Lung microvascular endothelial cell (primary cell): Measurements from ENCODE around the gene CUL9. TPM values are rescaled to one million over a fixed set of nuclear protein-coding genes. Genes with fewer than 3 reads are reported as not detected.
A peak's percentile ranks its signal among the peaks of the same experiment; 100 is the strongest.

Experiments
- DNase-seq, 2 donors: peaks; one replicate each; pipeline versions ENCODE4 v3.0.0 to v3.0.0-alpha.2; 2010; ENCODE audit warnings: low read depth in 2 of 2
- total RNA-seq: library from RNA; depleted of rRNA; stranded (reverse); fragments of >200 nt; gene quantifications from 2 replicates; pipeline ENCODE4 v1.2.1, GENCODE V29; 2014

CUL9 gene
- total RNA-seq, 1 donor from 2014 or later: 19.6 TPM

DNA sequence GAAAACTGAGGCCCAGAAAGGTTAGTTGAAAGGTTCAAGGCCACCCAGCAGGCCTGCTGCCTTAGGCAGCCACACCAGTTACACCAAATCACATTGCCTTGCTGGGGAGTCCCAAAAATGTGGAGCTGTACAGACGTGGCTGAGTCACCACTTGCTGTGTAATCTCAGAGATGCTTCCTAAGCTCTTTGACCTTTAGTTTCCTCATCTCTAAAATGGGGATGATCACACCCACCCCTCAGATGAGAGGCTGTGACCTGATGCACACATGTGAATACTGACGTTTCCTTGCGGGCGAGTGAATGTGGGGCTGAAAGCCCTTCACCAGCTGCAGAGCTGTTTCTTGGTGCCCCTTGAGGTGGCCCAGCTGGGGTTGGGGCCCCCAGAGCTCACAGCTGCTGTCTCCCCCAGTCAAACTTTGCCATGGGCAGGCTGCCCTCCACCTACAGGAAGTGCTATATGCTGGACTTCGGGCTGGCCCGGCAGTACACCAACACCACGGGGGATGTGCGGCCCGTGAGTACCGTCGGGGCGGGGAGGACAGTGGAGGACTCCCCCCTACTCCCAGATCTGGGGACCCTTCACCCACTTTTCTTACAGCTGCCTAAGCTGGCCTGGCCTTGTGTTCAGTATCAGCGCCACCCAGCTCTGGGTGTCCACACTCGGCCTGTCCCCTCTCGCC lies 72.3 kb downstream of the CUL9 start:
- DNase-seq: no peak

DNA sequence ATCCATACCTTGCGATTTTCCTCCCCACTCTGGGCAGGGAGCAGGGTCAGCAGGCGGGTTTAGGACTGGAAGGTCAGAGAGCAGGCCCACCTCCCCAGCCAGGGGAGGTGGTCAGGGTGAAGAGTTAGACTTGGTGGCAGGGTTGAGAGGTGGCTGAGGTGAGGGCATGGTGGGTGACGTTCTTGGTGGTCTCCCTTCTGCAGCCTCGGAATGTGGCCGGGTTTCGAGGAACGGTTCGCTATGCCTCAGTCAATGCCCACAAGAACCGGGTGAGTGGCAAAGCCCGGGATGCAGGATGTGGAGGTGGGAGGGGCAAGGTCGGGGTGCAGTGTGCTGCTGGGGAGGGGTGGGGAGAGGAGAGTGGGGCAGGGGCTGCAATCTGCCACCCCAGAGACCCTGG lies 72.8 kb downstream of the CUL9 start:
- no peak for DNase-seq

DNA sequence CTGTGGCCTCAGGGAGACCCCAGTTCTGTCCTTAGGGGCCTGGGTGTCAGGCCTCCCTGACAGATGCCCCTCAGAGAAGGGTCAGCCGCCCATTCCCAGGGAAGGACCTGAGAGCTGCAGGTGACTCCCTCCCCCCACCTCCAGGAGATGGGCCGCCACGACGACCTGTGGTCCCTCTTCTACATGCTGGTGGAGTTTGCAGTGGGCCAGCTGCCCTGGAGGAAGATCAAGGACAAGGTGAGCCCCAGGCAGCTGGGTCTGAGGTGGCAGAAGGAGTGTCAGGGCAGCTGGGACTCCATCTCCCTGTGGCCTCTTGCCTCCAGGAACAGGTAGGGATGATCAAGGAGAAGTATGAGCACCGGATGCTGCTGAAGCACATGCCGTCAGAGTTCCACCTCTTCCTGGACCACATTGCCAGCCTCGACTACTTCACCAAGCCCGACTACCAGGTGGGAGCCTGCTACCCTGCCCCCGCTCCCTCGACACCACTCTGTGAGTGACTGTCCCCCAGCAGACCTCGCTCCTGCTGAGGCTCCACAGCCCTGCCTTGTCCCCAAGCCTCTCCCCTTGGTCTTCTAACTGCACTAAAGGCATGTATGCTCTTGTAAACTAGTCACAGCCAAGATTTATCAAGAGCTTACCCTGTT lies 73.5 kb downstream of the CUL9 start:
- DNase-seq: no peak

DNA sequence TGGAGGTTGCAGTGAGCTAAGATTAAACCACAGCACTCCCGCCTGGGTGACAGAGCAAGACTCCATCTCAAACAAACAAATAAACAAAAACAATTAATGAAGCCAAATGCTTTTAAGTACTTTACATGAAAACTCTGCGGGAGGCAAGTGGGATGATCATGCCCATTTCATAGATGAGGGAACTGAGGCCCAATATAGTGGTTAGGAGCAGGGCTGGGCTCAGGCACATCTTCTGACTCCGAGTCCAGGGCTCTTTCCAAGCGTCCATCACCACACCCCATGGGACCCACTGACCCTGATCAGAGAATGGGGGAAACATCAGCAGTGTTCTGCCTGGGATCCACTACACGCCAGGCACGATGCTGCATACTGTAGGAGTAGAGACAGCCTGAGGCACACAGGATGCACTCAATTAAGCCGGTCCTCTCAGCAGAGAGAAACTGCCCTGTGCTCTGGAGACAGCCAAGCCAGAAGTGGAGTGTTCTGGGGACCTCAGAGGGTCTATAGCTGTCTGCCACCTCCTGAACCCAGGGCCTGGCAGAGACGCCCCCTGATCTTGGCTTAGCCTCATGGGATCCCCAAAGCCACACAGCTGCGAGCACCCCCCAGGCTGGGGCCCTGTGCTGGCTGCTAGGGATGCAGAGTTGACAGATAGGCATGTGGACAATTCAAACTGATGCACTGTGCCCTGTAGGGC lies 74.8 kb downstream of the CUL9 start:
- DNase-seq: no peak

DNA sequence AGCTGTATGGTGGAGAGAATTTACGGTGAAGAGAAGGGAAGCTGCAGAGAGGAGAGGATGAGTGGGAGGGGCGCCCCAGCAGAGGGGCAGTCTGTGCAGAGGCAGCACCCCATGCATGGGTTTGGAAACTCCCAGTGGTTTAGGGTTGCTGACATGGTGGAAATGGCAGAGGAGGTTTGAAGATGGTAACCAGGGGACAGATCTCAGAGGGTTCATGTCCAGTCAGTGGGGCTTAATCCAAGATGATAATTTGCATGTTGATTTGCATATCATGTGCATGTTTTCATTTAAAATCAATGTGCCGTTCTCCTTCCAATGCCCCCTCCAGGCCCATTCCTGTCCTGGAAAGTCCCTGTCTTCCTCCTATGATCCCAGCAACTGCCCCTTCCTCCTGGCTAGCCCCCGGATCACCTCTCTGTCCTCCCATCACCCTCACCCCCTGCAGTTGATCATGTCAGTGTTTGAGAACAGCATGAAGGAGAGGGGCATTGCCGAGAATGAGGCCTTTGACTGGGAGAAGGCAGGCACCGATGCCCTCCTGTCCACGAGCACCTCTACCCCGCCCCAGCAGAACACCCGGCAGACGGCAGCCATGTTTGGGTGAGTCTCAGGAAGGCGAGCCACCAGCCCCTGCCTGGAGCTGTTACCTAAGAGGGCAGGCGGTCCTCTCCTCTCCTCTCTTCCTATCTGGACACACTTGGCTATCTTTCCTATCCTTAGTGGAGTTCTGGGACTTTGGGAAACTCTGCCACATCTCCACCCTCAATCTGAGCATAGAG lies 75.6 kb downstream of the CUL9 start:
- no peak for DNase-seq

DNA sequence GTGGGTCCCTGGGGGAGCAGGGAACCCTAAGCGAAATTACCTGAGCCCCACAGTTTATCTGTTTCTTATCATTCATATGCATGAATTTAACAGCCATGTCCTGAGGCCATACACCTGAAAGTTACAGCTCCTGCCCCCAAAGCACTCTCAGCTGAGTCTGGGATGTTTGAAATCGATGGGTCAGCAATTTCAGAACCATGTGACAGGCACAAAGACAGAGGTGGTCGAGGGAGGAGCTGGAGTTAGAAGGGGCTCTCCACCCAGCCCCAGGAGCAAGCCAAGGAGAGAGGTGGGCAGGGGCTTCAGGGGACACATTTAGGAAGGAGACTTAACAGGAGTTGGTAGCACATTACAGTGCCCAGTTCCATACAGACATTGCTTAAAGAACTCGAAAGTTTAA lies 76.2 kb downstream of the CUL9 start:
- no peak for DNase-seq

DNA sequence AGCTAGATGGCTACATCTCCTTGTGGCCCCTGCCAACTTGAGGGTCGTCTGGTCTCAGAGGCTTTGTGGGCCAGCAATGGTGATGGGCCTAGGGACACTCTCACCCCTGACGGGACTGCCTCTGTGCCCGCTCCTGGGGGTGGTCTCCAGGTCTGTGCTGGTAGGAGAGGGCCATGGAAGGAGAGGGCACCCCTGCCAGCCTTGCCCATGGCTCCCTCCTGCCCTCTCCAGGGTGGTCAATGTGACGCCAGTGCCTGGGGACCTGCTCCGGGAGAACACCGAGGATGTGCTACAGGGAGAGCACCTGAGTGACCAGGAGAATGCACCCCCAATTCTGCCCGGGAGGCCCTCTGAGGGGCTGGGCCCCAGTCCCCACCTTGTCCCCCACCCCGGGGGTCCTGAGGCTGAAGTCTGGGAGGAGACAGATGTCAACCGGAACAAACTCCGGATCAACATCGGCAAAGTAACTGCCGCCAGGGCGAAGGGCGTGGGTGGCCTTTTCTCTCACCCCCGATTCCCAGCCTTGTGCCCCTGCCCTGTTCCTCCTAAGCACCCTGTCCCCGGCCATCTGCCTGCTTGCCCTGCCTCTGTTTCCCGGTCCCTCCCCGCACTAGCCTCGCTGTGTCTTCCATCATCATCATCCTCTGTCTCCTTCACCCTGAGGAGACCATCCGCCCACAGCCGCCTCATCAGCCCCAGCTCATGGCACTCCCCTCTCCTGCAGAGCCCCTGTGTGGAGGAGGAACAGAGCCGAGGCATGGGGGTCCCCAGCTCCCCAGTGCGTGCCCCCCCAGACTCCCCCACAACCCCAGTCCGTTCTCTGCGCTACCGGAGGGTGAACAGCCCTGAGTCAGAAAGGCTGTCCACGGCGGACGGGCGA lies 77.1 kb downstream of the CUL9 start:
- no peak for DNase-seq

DNA sequence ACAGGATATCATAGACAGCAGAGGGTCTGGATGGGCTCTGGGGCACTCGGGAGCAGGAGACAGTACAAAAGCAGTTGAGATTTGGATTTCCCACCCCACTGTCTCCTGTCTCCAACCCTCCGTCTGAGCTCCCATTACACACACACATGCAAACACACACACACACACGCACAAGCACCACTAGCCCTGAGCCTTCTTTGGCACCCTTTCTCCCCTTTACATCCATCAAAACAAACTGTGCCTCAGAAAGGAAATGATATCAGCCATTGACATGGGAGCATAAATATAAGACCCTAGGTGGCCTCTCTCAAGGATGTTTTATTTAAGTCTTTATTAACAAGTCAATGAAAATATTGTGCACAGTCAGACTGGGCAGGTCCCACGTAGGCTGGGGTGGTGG lies 78.8 kb downstream of the CUL9 start:
- peak in 1 of 2 donors; percentile 47 for DNase-seq

DNA sequence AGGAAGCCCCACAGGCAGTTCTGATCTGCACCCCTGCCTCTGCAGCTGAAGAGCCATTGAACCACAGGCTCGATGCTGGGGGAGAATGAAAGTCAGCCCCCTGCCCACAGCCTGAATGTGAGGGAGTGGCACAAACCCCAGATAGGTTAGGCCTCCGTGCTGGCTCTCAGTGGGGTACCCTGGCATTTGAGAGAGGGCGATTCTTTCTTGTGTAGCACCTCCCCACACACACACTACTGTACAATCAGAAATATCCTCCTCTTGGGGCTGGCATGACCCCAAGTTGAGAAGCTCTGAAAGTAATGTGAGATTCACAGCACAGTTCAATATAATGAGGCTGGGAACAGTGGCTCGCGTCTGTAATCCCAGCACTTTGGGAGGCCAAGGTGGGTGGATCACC lies 79.2 kb downstream of the CUL9 start:
- no peak for DNase-seq

DNA sequence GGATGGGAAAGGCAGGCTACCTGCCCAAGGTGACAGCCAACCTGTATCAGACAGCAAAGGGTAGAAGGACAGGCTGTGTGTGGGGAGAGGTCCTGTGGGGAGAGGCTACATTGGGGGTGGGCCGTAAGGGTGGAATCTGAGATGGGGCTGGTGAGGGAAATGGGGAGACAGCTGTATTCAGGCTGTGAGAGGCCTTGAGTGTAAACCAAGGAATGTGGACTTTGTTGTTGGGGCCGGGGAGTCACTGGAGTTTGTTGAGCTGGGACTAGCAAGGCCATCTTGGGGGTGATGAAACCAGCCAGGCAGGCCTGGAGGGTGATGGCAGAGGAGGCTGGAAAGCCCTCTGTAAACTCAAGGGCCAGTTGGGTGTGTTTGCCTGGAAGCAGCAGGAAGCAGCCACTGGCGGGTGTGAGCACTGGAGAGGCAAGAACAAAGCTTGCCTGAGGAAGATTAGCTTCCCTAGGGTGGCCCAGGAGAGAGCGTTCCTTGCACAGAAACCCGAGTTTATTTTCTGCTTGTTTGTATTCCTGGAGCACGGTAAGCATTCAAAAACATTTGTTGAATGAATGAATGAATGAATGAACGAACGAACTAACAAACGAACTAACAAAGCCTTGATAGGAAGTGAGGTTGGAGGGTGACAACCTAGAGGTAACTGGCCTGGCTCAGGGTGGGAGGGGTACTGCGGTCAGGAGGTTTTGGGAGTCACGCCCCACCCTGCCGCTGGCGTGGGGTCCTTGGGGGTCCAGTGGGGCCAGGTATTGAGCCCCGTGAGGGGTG lies 80.2 kb downstream of the CUL9 start:
- no peak for DNase-seq

DNA sequence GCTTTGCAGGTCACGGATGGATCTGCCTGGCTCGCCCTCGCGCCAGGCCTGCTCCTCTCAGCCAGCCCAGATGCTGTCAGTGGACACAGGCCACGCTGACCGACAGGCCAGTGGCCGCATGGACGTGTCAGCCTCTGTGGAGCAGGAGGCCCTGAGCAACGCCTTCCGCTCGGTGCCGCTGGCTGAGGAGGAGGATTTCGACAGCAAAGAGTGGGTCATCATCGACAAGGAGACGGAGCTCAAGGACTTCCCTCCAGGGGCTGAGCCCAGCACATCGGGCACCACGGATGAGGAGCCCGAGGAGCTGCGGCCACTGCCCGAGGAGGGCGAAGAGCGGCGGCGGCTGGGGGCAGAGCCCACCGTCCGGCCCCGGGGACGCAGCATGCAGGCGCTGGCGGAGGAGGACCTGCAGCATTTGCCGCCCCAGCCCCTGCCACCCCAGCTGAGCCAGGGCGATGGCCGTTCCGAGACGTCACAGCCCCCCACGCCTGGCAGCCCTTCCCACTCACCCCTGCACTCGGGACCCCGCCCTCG lies 80.9 kb downstream of the CUL9 start:
- no peak for DNase-seq

DNA sequence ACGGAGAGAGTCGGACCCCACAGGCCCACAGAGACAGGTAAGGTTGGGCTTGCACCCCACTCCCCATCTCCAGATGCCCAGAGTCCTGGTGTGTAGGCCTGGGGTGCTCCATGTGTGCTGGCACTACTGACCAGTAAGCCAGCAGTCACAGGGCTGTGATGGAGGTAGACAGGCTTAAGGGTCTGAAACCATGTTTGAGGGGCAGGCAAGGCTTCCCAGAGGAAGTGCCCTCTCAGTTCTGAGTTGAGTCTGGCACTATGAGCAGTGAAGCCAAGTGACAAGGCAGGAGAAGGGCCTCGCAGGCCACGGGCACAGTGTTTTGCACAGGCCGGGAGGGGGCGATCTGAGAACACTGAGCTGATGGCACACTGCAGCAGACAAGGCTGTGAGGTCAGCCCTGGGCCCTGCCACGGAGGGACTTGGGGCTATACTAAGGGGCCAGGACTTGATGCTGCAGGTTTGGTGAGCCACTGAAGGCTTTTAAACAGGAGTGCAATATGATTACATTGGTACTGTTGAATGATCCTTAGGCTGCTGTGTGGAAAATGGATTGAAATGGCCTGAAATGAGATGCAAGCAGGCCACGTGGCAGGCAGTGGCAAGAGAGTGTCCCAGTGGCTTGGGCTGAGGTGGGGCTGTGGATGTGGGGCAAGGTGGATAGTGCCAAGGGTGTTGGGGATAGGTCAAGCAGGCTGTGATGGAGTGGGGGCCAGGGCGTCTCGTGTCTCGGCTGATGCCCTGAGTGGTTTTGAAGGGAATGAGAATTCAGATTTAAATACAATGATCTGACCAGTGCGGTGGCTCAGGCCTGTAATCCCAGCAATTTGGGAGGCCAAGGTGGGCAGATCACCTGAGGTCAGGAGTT lies 81.5 kb downstream of the CUL9 start:
- peak; percentile 69 to 82 for DNase-seq

DNA sequence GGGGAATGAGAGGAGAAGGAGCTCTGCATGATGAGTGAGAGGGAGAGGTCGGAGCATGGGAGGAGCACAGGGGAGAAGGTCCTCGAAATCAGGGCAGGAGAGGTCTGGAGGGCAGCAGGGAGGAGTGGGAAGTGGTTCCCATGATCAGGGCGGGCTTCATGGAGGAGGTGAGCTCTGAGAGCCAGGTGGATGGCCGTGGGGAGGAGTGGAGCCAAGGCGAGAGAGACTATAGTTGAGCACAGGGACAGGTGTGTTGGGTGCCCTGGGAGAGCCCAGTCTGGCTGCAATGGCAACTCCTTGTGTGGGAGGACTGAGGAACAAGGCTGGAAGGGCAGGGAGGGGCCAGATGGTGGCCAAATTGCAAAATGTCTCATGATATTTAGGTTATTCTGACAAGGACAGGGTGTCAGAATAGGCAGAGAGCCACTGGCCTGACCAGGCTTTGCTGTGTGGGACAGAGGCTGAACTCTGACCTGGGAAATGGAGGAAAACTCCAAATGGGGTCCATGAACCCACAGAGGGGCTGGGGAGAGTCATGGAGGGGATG lies 82.7 kb downstream of the CUL9 start:
- no peak for DNase-seq

DNA sequence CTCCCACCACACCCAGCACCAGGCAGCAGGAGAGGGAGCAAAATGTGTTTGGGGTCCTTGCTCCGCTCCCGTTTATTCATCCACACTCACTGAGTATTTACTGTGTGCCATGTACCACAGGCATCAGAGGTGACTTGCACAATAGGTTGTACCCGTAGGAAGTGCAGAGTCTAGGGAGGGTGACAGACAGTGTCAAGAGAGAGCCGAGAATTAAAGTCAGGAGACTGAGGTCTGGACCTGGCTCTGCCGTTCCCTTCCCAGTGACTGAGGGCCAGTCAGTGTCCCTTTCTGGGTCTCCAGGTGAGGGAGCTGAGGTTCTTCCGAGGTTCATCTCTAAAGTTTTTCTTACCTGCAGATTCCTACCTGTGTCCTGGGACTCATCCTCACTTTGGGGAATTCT lies 83.6 kb downstream of the CUL9 start:
- DNase-seq: no peak

DNA sequence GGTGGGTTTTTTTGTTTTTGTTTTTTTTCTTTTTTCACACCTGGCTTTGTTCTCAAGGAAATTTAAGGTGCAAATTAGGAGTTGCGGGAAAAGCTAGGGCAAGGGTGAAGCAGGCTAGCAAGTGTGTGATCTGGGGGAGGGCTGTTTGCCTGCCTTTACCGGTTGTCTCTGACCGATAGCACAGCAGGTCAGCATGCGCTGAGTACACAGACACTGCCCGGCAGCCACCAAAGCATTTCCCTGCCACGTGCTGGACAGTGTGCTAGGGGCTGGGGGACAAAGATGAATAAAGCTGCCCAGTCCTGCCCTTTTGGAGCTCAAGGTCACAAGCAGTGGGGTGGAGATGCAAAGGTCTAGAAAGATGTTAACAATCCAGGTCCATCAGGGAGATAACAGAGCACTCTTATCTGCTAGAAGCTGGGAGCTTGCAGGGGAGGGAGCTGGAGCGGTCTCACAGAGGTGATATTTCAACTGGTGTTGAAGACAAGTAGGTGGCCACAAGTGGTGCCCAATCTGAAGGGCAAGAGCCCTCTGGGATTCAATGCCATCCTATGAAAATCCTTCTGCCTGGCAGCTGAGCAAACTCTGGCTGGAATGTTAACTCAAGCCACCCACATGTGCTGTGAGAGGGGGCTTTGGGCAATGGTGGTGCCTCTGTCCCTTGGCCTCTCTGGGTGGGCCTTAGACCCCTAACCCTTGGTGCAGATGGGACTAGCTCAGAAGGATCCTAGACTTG lies 85.8 kb downstream of the CUL9 start:
- DNase-seq: no peak

DNA sequence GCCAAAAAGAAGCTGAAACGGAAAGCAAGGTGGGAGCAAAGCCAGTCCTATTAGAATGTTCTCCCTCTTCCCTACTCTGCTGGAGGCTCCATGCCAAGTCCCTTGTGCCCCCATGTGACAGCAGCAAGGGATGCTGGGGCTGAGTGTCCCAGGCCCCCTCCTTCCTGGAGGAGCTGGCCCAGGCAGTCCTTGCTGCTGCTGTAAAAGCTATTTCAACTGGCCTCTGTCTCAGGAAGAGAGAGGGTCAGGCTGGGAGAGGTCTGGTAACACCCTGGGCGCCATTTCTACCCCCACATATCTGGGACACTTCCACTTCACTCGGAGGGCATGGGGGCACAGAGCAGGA lies 86.3 kb downstream of the CUL9 start:
- DNase-seq: no peak

DNA sequence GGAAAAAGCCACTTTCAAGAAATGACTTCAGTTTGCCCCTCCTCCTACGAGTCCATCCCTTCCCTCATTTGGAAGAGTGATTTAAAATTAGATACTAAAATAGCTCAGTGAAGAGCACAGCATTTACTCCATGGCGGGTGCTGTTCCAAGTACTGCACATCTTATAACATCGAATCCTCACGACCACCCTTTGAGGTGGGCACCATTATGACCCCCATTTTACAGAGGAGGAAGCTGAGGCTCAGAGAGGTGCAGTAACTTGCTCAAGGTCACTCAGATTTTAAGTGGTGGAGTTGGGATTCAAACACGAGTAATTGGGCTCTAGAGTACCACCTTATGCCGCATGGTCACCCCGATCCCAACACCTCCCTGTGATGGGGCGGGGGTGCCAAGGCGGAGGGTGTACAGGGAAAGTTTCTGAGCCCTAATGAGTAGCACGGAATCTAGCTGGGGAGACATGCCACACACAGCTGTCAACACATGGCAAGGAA lies 86.8 kb downstream of the CUL9 start:
- no peak for DNase-seq
